ENCODE measurements around the gene TBKBP1.

DNA sequence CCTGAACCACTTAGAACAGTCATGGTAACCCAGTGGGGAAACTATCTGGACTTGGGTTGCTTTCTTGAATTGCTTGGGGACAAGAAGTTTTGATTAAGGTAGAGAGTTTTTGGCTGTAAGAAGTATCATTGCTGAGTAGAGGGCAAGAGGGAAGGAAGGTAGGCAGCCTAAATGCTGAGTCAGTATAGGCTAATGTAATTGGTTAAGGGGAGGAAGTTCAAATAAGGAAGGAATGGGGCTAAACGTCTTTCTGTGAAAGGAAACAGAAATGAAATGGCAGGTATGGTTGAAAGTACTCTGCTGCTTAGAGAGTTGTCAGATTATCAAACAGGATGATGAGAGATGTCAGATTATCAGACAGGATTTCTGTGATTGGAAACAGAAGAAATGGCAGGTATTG is 23.9 kb upstream of the TBKBP1 start:
- TF ChIP-seq POLR2AphosphoS5 (IDR thresholded peaks at IDR 0.05; ENCODE audit: insufficient read depth, low read depth, low read length) (no peak), POLR2A (IDR thresholded peaks at IDR 0.05; ENCODE audit: low read depth, low read length) (no peak), MYC (IDR thresholded peaks at IDR 0.05; ENCODE audit: low read depth, low read length) (no peak), CTCF (IDR thresholded peaks at IDR 0.05; ENCODE audit: extremely low read depth in 1 of 2, insufficient read depth in 1 of 2, low read depth in 1 of 2, low read length in 2 of 2) (no peak), EZH2 (IDR thresholded peaks at IDR 0.05; ENCODE audit: borderline replicate concordance, low read depth, low read length, severe bottlenecking) (no peak), GATA2 (IDR thresholded peaks at IDR 0.05; ENCODE audit: insufficient read depth, insufficient read length, low read depth, low read length) (no peak), JUN (IDR thresholded peaks at IDR 0.05; ENCODE audit: borderline replicate concordance, insufficient read depth, insufficient read length, low read depth) (no peak), FOS (IDR thresholded peaks at IDR 0.05; ENCODE audit: borderline replicate concordance, insufficient read depth, low read length) (no peak)
- TF ChIP-seq, protein P1, sequence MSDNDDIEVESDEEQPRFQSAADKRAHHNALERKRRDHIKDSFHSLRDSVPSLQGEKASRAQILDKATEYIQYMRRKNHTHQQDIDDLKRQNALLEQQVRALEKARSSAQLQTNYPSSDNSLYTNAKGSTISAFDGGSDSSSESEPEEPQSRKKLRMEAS (IDR thresholded peaks at IDR 0.05; ENCODE audit: insufficient read depth, insufficient read length), result no peak
